Measurements from ENCODE around the gene ZNF225.

GRCh38 chr19:44066305-44066704 is 46.9 kb upstream of the ZNF225 start:
- no peak for TF ChIP-seq CTCF (IDR thresholded peaks at IDR 0.05)
- TF ChIP-seq POLR2A (IDR thresholded peaks at IDR 0.05): no peak

Measured in body of pancreas (tissue), 4 donors.